Mesodermal cell (in vitro differentiated cells): Measurements from ENCODE around the gene MOGAT2.

Source experiments
- H3K27ac ChIP-seq: 2 replicates; pipeline ENCODE4 v1.7.0; 2013; ENCODE audit warnings: mild to moderate bottlenecking, low read depth, low read length, moderate library complexity; ENCODE audit not compliant: severe bottlenecking
- H3K36me3 ChIP-seq: 2 replicates; pipeline ENCODE4 v1.7.1; 2013; ENCODE audit warnings: mild to moderate bottlenecking, low read length, moderate library complexity; ENCODE audit not compliant: control insufficient read depth, insufficient read depth
- H3K4me1 ChIP-seq: one replicate; pipeline ENCODE4 v1.7.1; 2013; ENCODE audit warnings: mild to moderate bottlenecking, low read length; ENCODE audit not compliant: insufficient read depth, control insufficient read depth, poor library complexity, severe bottlenecking
- H3K4me3 ChIP-seq: 2 replicates; pipeline ENCODE4 v1.7.0; 2013; ENCODE audit warnings: low read length, control low read depth, mild to moderate bottlenecking; ENCODE audit not compliant: insufficient read depth, poor library complexity, severe bottlenecking; ENCODE audit errors: extremely low read depth
- H3K9me3 ChIP-seq: 2 replicates; pipeline ENCODE4 v1.7.1; 2013; ENCODE audit warnings: mild to moderate bottlenecking, low read length, moderate library complexity; ENCODE audit not compliant: control insufficient read depth
- WGBS, 2 experiments: methylation state at CpG; one replicate each; pipeline ENCODE4 v1.1.5; 2013; ENCODE audit warnings: missing lambda C conversion rate in 2 of 2; ENCODE audit not compliant: insufficient coverage in 2 of 2; 5-methylcytosine and 5-hydroxymethylcytosine counted together

MOGAT2 gene

GRCh38 chr11:75759832-75760231, 42.2 kb downstream of the MOGAT2 start:
- Histone ChIP-seq H3K4me3 (no peak overlapping the region), H3K4me1 (peaks cover 3% of the 10 kb centered on the region), H3K9me3 (no peaks in the 10 kb centered on the region), H3K27ac (no peak overlapping the region), H3K36me3 (no peaks in the 10 kb centered on the region)
- WGBS, 2 experiments = 100% methylated on average over 1 to 2 of the region's 4 CpGs

- Histone ChIP-seq H3K36me3 (no peaks in the 10 kb centered on the region), H3K4me1 (peaks cover 3% of the 10 kb centered on the region), H3K9me3 (no peaks in the 10 kb centered on the region), H3K27ac (no peak overlapping the region), H3K4me3 (no peak overlapping the region)
Observed at GRCh38 chr11:75760243-75760642, 42.6 kb downstream of the MOGAT2 start.

GRCh38 chr11:75760710-75761493, 43.3 kb downstream of the MOGAT2 start:
- 83 to 100% methylated on average over 2 of the region's 3 CpGs for WGBS, 2 experiments
- Histone ChIP-seq H3K27ac (no peak overlapping the region), H3K4me3 (no peak overlapping the region), H3K36me3 (no peaks in the 10 kb centered on the region), H3K4me1 (peaks cover 3% of the 10 kb centered on the region), H3K9me3 (no peaks in the 10 kb centered on the region)

GRCh38 chr11:75762158-75762557, 44.5 kb downstream of the MOGAT2 start:
- H3K4me1 ChIP-seq = peaks cover 3% of the 10 kb centered on the region
- no peaks in the 10 kb centered on the region for H3K36me3 ChIP-seq
- H3K27ac ChIP-seq = no peak overlapping the region
- 92 to 96% methylated on average over 5 to 7 of the region's 8 CpGs for WGBS, 2 experiments
- H3K9me3 ChIP-seq = no peaks in the 10 kb centered on the region
- H3K4me3 ChIP-seq = no peak overlapping the region

- Histone ChIP-seq H3K4me3 (no peak overlapping the region), H3K4me1 (peaks cover 3% of the 10 kb centered on the region), H3K36me3 (no peaks in the 10 kb centered on the region), H3K9me3 (no peaks in the 10 kb centered on the region), H3K27ac (no peak overlapping the region)
- 89 to 100% methylated on average over 1 of the region's 2 CpGs for WGBS, 2 experiments
Observed at GRCh38 chr11:75762885-75763284, 45.2 kb downstream of the MOGAT2 start.

GRCh38 chr11:75763846-75764245, 46.2 kb downstream of the MOGAT2 start:
- Histone ChIP-seq H3K9me3 (no peaks in the 10 kb centered on the region), H3K36me3 (no peaks in the 10 kb centered on the region), H3K4me3 (no peak overlapping the region), H3K4me1 (peaks cover 4% of the 10 kb centered on the region), H3K27ac (no peak overlapping the region)
- WGBS, 2 experiments = 88 to 90% methylated on average over 3 of the region's 3 CpGs

GRCh38 chr11:75765116-75765515, 47.5 kb downstream of the MOGAT2 start:
- H3K36me3 ChIP-seq = no peaks in the 10 kb centered on the region

GRCh38 chr11:75766443-75767227, 49.0 kb downstream of the MOGAT2 start:
- 59 to 86% methylated on average over 2 to 4 of the region's 4 CpGs for WGBS, 2 experiments

More at GRCh38 chr11:75765116-75765515, 47.5 kb downstream of the MOGAT2 start:
- no peak overlapping the region for H3K4me3 ChIP-seq
- peaks cover 10% of the 10 kb centered on the region for H3K4me1 ChIP-seq
- no peak overlapping the region for H3K27ac ChIP-seq
- WGBS, 2 experiments = 90 to 100% methylated on average over 1 to 3 of the region's 3 CpGs
- H3K9me3 ChIP-seq = no peaks in the 10 kb centered on the region

GRCh38 chr11:75767228-75767572, 49.6 kb downstream of the MOGAT2 start:
- Histone ChIP-seq H3K9me3 (no peaks in the 10 kb centered on the region), H3K4me1 (peaks cover 6% of the 10 kb centered on the region), H3K27ac (no peak overlapping the region), H3K4me3 (no peak overlapping the region), H3K36me3 (no peaks in the 10 kb centered on the region)
- WGBS, 2 experiments = 80 to 83% methylated on average over 6 of the region's 6 CpGs

More at GRCh38 chr11:75766443-75767227, 49.0 kb downstream of the MOGAT2 start:
- Histone ChIP-seq H3K4me3 (no peak overlapping the region), H3K9me3 (no peaks in the 10 kb centered on the region), H3K27ac (no peak overlapping the region), H3K4me1 (peaks cover 6% of the 10 kb centered on the region), H3K36me3 (no peaks in the 10 kb centered on the region)

- Histone ChIP-seq H3K36me3 (no peaks in the 10 kb centered on the region), H3K27ac (no peak overlapping the region), H3K9me3 (no peaks in the 10 kb centered on the region), H3K4me3 (no peak overlapping the region), H3K4me1 (peaks cover 6% of the 10 kb centered on the region)
- 60% methylated on average over 1 of the region's 1 CpG; no CpG with 5 or more reads in 1 of the 2 experiments for WGBS, 2 experiments
Observed at GRCh38 chr11:75767793-75768111, 50.1 kb downstream of the MOGAT2 start.
